Activated CD4-positive, alpha-beta T cell treated with anti-CD3 and anti-CD28 coated beads for 36 hours (primary cell): ENCODE measurements around the gene HK3. TPM values are rescaled to one million over a fixed set of nuclear protein-coding genes. Genes with fewer than 3 reads are reported as not detected.

Source experiments
- ATAC-seq: fragments of 200-7000 bp; cut with Tn5 transposase; one replicate; pipeline ENCODE4 v1.10.0; 2021; ENCODE audit warnings: mild to moderate bottlenecking, moderate library complexity
- CTCF ChIA-PET: fragments of 350-600 bp; sonication (Branson Sonifier 250); formaldehyde crosslinking; loops from one replicate; lab custom pipeline; 2021; ENCODE audit warnings: antibody characterized with exemption; lab: Charles Lee
- POLR2A ChIA-PET: fragments of 350-600 bp; sonication (Branson Sonifier 250); formaldehyde crosslinking; loops from one replicate; lab custom pipeline; 2021; ENCODE audit warnings: antibody characterized with exemption, inconsistent platforms; lab: Charles Lee
- DNase-seq: peaks from one replicate; pipeline ENCODE4 v3.0.0-alpha.2; 2020
- H3K27ac Mint-ChIP-seq: one replicate; pipeline ENCODE4 v1.8.0; 2021; ENCODE audit warnings: mixed read lengths
- H3K27me3 Mint-ChIP-seq: one replicate; pipeline ENCODE4 v1.8.0; 2021; ENCODE audit warnings: mixed read lengths
- H3K36me3 Mint-ChIP-seq: one replicate; pipeline ENCODE4 v1.8.0; 2021; ENCODE audit warnings: low read depth, mixed read lengths
- H3K4me1 Mint-ChIP-seq: one replicate; pipeline ENCODE4 v1.8.0; 2021; ENCODE audit warnings: mixed read lengths
- H3K4me3 Mint-ChIP-seq: one replicate; pipeline ENCODE4 v1.8.0; 2021; ENCODE audit warnings: mild to moderate bottlenecking, moderate library complexity, mixed read lengths
- H3K9me3 Mint-ChIP-seq: one replicate; pipeline ENCODE4 v1.8.0; 2021; ENCODE audit warnings: low read depth, mixed read lengths
- intact Hi-C, 2 experiments: fragments of 100-400 bp; cut with DNase I in 1 of 2; cut with micrococcal nuclease in 1 of 2; formaldehyde crosslinking; loops; one replicate each; pipeline versions ENCODE4 v1.14.2 to v1.15.1; 2022 to 2024; cut with DNase I, micrococcal nuclease
- total RNA-seq, 2 experiments: library from RNA; stranded (reverse); gene quantifications; one replicate each; pipeline ENCODE4 v1.2.3, GENCODE V29; 2021

Gene HK3
- total RNA-seq, 2 experiments from 2014 or later: not detected

- no peak overlapping the region for H3K4me3 Mint-ChIP-seq
- peaks cover 48% of the 10 kb centered on the region for H3K36me3 Mint-ChIP-seq
- H3K27ac Mint-ChIP-seq: peak overlapping the region; percentile 12
- POLR2A ChIA-PET: interaction anchor here (1.4 kb wide), 1 partner anchor 242 kb away, joined by 9 read pairs; no protein-coding TSS in a partner anchor
- CTCF ChIA-PET: interaction anchor here (0.7 to 1.0 kb wide), 4 partner anchors 13 to 243 kb away, joined by 3 read pairs; no protein-coding TSS in a partner anchor
- H3K9me3 Mint-ChIP-seq: no peaks in the 10 kb centered on the region
- ATAC-seq (no peak), DNase-seq (no peak)
- peaks cover 27% of the 10 kb centered on the region for H3K4me1 Mint-ChIP-seq
- no peaks in the 10 kb centered on the region for H3K27me3 Mint-ChIP-seq
- intact Hi-C loops: loop anchor here in 1 of 2 experiments (5.0 kb wide), 1 partner anchor 251 kb away; no protein-coding TSS in a partner anchor
Observed at GRCh38 chr5:176902911-176903664, 3.9 kb upstream of the HK3 start.

- H3K9me3 Mint-ChIP-seq: no peaks in the 10 kb centered on the region
- peak overlapping the region; percentile 83 for H3K27ac Mint-ChIP-seq
- ATAC-seq (no peak), DNase-seq (no peak)
- H3K36me3 Mint-ChIP-seq: peaks cover 44% of the 10 kb centered on the region
- CTCF ChIA-PET: interaction anchor here (0.6 to 1.7 kb wide), 6 partner anchors 8 to 242 kb away, joined by 3 to 7 read pairs (median 3); no protein-coding TSS in a partner anchor
- intact Hi-C loops: loop anchor here in 1 of 2 experiments (5.0 kb wide), 1 partner anchor 250 kb away; no protein-coding TSS in a partner anchor
- POLR2A ChIA-PET: interaction anchor here (0.7 to 1.4 kb wide), 2 partner anchors 241 to 255 kb away, joined by 3 to 9 read pairs; partner anchors contain the start of gene TSPAN17
- H3K27me3 Mint-ChIP-seq: no peaks in the 10 kb centered on the region
- peaks cover 27% of the 10 kb centered on the region for H3K4me1 Mint-ChIP-seq
- H3K4me3 Mint-ChIP-seq: no peak overlapping the region
Observed at GRCh38 chr5:176902102-176902814, 3.1 kb upstream of the HK3 start.

- ChIA-PET POLR2A (interaction anchor here (0.7 to 1.4 kb wide), 2 partner anchors 241 to 254 kb away, joined by 3 to 9 read pairs; partner anchors contain the start of gene TSPAN17), CTCF (interaction anchor here (0.6 to 1.7 kb wide), 5 partner anchors 9 to 485 kb away, joined by 3 to 7 read pairs (median 3); no protein-coding TSS in a partner anchor)
- Mint-ChIP-seq H3K27me3 (no peaks in the 10 kb centered on the region), H3K4me1 (peaks cover 30% of the 10 kb centered on the region), H3K27ac (peak overlapping the region; percentile 83), H3K36me3 (peaks cover 42% of the 10 kb centered on the region), H3K9me3 (no peaks in the 10 kb centered on the region), H3K4me3 (peak overlapping the region; percentile 13)
- ATAC-seq (peak; percentile 94), DNase-seq (peak; percentile 37)
- intact Hi-C loops: loop anchor here in 1 of 2 experiments (5.0 kb wide), 1 partner anchor 249 kb away; no protein-coding TSS in a partner anchor
Observed at GRCh38 chr5:176901260-176902101, 2.3 kb upstream of the HK3 start.

- no peaks in the 10 kb centered on the region for H3K27me3 Mint-ChIP-seq
- intact Hi-C loops: loop anchor here in 1 of 2 experiments (5.0 kb wide), 1 partner anchor 248 kb away; no protein-coding TSS in a partner anchor
- ChIA-PET POLR2A (no interaction called here), CTCF (interaction anchor here (0.6 to 1.7 kb wide), 4 partner anchors 9 to 484 kb away, joined by 3 to 7 read pairs (median 3); no protein-coding TSS in a partner anchor)
- H3K4me1 Mint-ChIP-seq: peaks cover 30% of the 10 kb centered on the region
- no peak overlapping the region for H3K4me3 Mint-ChIP-seq
- H3K27ac Mint-ChIP-seq: no peak overlapping the region
- H3K9me3 Mint-ChIP-seq: no peaks in the 10 kb centered on the region
- DNase-seq (no peak), ATAC-seq (no peak)
- H3K36me3 Mint-ChIP-seq: peaks cover 38% of the 10 kb centered on the region
Observed at GRCh38 chr5:176900780-176901204, 1.6 kb upstream of the HK3 start.

- intact Hi-C loops: loop anchor here in 1 of 2 experiments (5.0 kb wide), 1 partner anchor 248 kb away; no protein-coding TSS in a partner anchor
- DNase-seq (no peak), ATAC-seq (no peak)
- POLR2A ChIA-PET: no interaction called here
- CTCF ChIA-PET: interaction anchor here (0.8 to 2.9 kb wide), 5 partner anchors 9 to 239 kb away, joined by 3 to 11 read pairs (median 6); no protein-coding TSS in a partner anchor
- peaks cover 30% of the 10 kb centered on the region for H3K4me1 Mint-ChIP-seq
- H3K4me3 Mint-ChIP-seq: no peak overlapping the region
- H3K9me3 Mint-ChIP-seq: no peaks in the 10 kb centered on the region
- H3K36me3 Mint-ChIP-seq: peaks cover 32% of the 10 kb centered on the region
- H3K27me3 Mint-ChIP-seq: no peaks in the 10 kb centered on the region
- no peak overlapping the region for H3K27ac Mint-ChIP-seq
Observed at GRCh38 chr5:176899946-176900779, 1.0 kb upstream of the HK3 start.

GRCh38 chr5:176897263-176897662 is 1.9 kb downstream of the HK3 start:
- Mint-ChIP-seq H3K27ac (no peak overlapping the region), H3K9me3 (no peaks in the 10 kb centered on the region), H3K27me3 (no peaks in the 10 kb centered on the region), H3K4me1 (peaks cover 28% of the 10 kb centered on the region), H3K36me3 (peaks cover 17% of the 10 kb centered on the region), H3K4me3 (no peak overlapping the region)
- intact Hi-C loops: no loop called here
- no peak for DNase-seq
- ChIA-PET CTCF (interaction anchor here (2.9 kb wide), 1 partner anchor 12 kb away, joined by 11 read pairs; no protein-coding TSS in a partner anchor), POLR2A (no interaction called here)
- ATAC-seq: no peak

GRCh38 chr5:176895831-176896230 is 3.3 kb downstream of the HK3 start:
- H3K27me3 Mint-ChIP-seq: no peaks in the 10 kb centered on the region
- no peaks in the 10 kb centered on the region for H3K9me3 Mint-ChIP-seq
- H3K27ac Mint-ChIP-seq: no peak overlapping the region
- H3K4me1 Mint-ChIP-seq: peaks cover 13% of the 10 kb centered on the region
- H3K36me3 Mint-ChIP-seq: peaks cover 4% of the 10 kb centered on the region
- no peak overlapping the region for H3K4me3 Mint-ChIP-seq
- POLR2A ChIA-PET: no interaction called here
- DNase-seq: no peak
- CTCF ChIA-PET: interaction anchor here (1.2 kb wide), 3 partner anchors 14 to 235 kb away, joined by 3 read pairs; no protein-coding TSS in a partner anchor
- no peak for ATAC-seq
- intact Hi-C loops: no loop called here

- Mint-ChIP-seq H3K4me3 (no peak overlapping the region), H3K9me3 (no peaks in the 10 kb centered on the region), H3K27ac (no peak overlapping the region), H3K36me3 (no peaks in the 10 kb centered on the region), H3K27me3 (no peaks in the 10 kb centered on the region), H3K4me1 (peaks cover 7% of the 10 kb centered on the region)
- ChIA-PET CTCF (interaction anchor here (0.6 kb wide), 1 partner anchor 63 kb away, joined by 3 read pairs; no protein-coding TSS in a partner anchor), POLR2A (no interaction called here)
- no peak for DNase-seq
- intact Hi-C loops: no loop called here
- ATAC-seq: no peak
Observed at GRCh38 chr5:176894298-176894697, 4.8 kb downstream of the HK3 start.

GRCh38 chr5:176892663-176893062 is 6.5 kb downstream of the HK3 start:
- ATAC-seq: no peak
- CTCF ChIA-PET: interaction anchor here (0.7 kb wide), 1 partner anchor 209 kb away, joined by 3 read pairs; no protein-coding TSS in a partner anchor
- Mint-ChIP-seq H3K27ac (no peak overlapping the region), H3K36me3 (no peaks in the 10 kb centered on the region), H3K4me3 (no peak overlapping the region), H3K9me3 (no peaks in the 10 kb centered on the region), H3K27me3 (no peaks in the 10 kb centered on the region), H3K4me1 (peaks cover 3% of the 10 kb centered on the region)
- intact Hi-C loops: no loop called here
- POLR2A ChIA-PET: no interaction called here
- no peak for DNase-seq
